Loucy (cell line): Measurements from ENCODE around the gene EDC4.

Experiments used
- CTCF ChIP-seq: fragments of 200-600 bp; sonication (generic); conservative IDR thresholded peaks from 2 replicates; pipeline ENCODE4 v1.5.1; 2014; ENCODE audit warnings: mild to moderate bottlenecking, antibody characterized with exemption, low read length
- EZH2phosphoT487 ChIP-seq: fragments of 200-600 bp; IDR thresholded peaks from 2 replicates; pipeline ENCODE4 v1.6.1; 2018; ENCODE audit warnings: antibody characterized with exemption, mild to moderate bottlenecking, moderate library complexity, borderline replicate concordance

DNA sequence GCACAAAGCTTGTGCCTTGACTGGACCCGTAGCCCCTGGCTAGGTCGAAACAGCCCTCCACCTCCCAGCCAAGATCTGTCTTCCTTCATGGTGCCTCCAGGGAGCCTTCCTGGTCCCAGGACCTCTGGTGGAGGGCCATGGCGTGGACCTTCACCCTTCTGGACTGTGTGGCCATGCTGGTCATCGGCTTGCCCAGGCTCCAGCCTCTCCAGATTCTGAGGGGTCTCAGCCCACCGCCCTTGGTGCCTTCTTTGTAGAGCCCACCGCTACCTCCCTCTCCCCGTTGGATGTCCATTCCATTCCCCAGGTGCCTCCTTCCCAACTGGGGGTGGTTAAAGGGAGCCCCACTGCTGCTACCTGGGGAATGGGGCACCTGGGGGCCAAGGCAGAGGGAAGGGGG, 55.3 kb downstream of the EDC4 start:
- no peak for TF ChIP-seq CTCF
- no peak for TF ChIP-seq EZH2phosphoT487
